Stomach (tissue), 4 donors: Measurements from ENCODE around the gene BARD1.

Experiments used
- POLR2A ChIP-seq, 4 donors: fragments of 450-650 bp; IDR thresholded peaks; one replicate each; pipeline ENCODE4 v1.6.1; 2016; ENCODE audit warnings: antibody characterized with exemption in 4 of 4, control low read depth in 2 of 4, mild to moderate bottlenecking in 1 of 4, moderate library complexity in 1 of 4
- POLR2AphosphoS5 ChIP-seq, 3 donors: sonication (generic); formaldehyde crosslinking; IDR thresholded peaks; one replicate each; pipeline ENCODE4 v1.6.1; 2016; ENCODE audit warnings: antibody characterized with exemption in 3 of 3
- TF ChIP-seq, protein P1 (sequence below), 7 experiments: fragments of 450-650 bp in 4 of 7; fragments of 200-600 bp in 3 of 7; sonication (generic) in 3 of 7; IDR thresholded peaks; one replicate each; pipeline ENCODE4 v1.5.1; 2016 to 2019; ENCODE audit warnings: antibody characterized with exemption in 7 of 7, control low read depth in 2 of 7, mild to moderate bottlenecking in 1 of 7

DNA sequence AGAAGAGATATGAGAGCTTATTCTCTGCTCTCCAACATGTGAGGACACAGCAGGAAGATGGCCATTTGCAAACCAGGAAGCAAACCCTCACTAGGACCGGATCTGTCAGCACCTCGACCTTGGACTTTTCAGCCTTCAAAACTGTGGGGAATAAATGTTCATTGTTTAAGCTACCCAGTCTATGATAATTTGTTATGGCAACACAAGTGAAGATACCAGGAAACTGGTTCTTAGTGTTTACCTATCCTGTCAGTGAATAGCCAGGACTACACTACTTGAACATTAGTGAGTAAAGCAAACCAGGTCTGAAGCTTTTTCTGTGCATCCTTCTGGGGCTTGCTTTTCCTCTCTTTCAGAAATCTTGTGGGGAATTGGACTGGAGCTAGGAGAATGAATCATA lies 44.4 kb upstream of the BARD1 start:
- TF ChIP-seq, protein P1, sequence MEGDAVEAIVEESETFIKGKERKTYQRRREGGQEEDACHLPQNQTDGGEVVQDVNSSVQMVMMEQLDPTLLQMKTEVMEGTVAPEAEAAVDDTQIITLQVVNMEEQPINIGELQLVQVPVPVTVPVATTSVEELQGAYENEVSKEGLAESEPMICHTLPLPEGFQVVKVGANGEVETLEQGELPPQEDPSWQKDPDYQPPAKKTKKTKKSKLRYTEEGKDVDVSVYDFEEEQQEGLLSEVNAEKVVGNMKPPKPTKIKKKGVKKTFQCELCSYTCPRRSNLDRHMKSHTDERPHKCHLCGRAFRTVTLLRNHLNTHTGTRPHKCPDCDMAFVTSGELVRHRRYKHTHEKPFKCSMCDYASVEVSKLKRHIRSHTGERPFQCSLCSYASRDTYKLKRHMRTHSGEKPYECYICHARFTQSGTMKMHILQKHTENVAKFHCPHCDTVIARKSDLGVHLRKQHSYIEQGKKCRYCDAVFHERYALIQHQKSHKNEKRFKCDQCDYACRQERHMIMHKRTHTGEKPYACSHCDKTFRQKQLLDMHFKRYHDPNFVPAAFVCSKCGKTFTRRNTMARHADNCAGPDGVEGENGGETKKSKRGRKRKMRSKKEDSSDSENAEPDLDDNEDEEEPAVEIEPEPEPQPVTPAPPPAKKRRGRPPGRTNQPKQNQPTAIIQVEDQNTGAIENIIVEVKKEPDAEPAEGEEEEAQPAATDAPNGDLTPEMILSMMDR (IDR thresholded peaks at IDR 0.05), result no peak
- TF ChIP-seq POLR2AphosphoS5 (IDR thresholded peaks at IDR 0.05) (no peak), POLR2A (IDR thresholded peaks at IDR 0.05) (no peak)
